Smooth muscle cell of the pulmonary artery (primary cell): ENCODE results near the gene TMEM138. TPM values are rescaled to one million over a fixed set of nuclear protein-coding genes. Genes with fewer than 3 reads are reported as not detected.

Experiments used
- total RNA-seq: library from RNA; depleted of rRNA; stranded (reverse); fragments of >200 nt; gene quantifications from 2 replicates; pipeline ENCODE4 v1.2.3, GENCODE V29; 2014

The TMEM138 gene
- 23.6 and 24.1 TPM in 2 replicates for total RNA-seq

GRCh38 chr11:61361741-61362541, at the start of gene TMEM138, which contains the start of gene CYB561A3:
TMEM138 (plus strand) TSS chr11:61362374; CDS start chr11:61364391, 2,017 bp downstream.
CYB561A3 (minus strand) TSS chr11:61361882; CDS start chr11:61356713, 5,169 bp downstream.

GRCh38 chr11:61332797-61333549, 29.2 kb upstream of the TMEM138 start, which contains the start of the genes DDB1 and TKFC:
DDB1 (minus strand) TSS chr11:61333105; CDS start chr11:61332968, 137 bp downstream.
TKFC (plus strand) TSS chr11:61333228; CDS start chr11:61334729, 1,501 bp downstream.

Other genes starting within 250 kb of the TMEM138 start
- 8.5 and 11.1 TPM in 2 replicates for gene VPS37C, start 200.9 kb upstream of the TMEM138 start, total RNA-seq
- gene PGA3, start 158.9 kb upstream of the TMEM138 start, total RNA-seq, result 1.1 TPM in 1 of 2 replicates, not detected in the other
- gene PGA4, start 140.0 kb upstream of the TMEM138 start, total RNA-seq, result 2.5 TPM in 1 of 2 replicates, not detected in the other
- 0.65 TPM in 1 of 2 replicates, not detected in the other for gene PGA5, start 121.2 kb upstream of the TMEM138 start, total RNA-seq
- 1.4 and 1.9 TPM in 2 replicates for gene VWCE, start 67.1 kb upstream of the TMEM138 start, total RNA-seq
- 283 and 295 TPM in 2 replicates for gene DDB1, start 29.3 kb upstream of the TMEM138 start, total RNA-seq
- gene TKFC, start 29.1 kb upstream of the TMEM138 start, total RNA-seq, result 29.8 and 34.7 TPM in 2 replicates
- gene CYB561A3, start 492 bp upstream of the TMEM138 start, total RNA-seq, result 51.8 and 71.0 TPM in 2 replicates
- gene TMEM216, start 30.2 kb downstream of the TMEM138 start, total RNA-seq, result 7.3 and 9.3 TPM in 2 replicates
- 22.3 and 25.6 TPM in 2 replicates for gene CPSF7, start 67.6 kb downstream of the TMEM138 start, total RNA-seq
- 28.7 and 40.9 TPM in 2 replicates for gene SDHAF2, start 67.8 kb downstream of the TMEM138 start, total RNA-seq
- gene LRRC10B, start 146.4 kb downstream of the TMEM138 start, total RNA-seq, result 0.20 TPM in 1 of 2 replicates, not detected in the other
- gene SYT7, start 218.7 kb downstream of the TMEM138 start, total RNA-seq, result 7.4 and 40.1 TPM in 2 replicates